Measurements from ENCODE around the gene DGLUCY. TPM values are rescaled to one million over a fixed set of nuclear protein-coding genes. Genes with fewer than 3 reads are reported as not detected.
A peak's percentile ranks its signal among the peaks of the same experiment; 100 is the strongest.

The DGLUCY gene
- polyA plus RNA-seq, 3 donors: 54.9 to 88.4 (median 66.0) TPM

DNA sequence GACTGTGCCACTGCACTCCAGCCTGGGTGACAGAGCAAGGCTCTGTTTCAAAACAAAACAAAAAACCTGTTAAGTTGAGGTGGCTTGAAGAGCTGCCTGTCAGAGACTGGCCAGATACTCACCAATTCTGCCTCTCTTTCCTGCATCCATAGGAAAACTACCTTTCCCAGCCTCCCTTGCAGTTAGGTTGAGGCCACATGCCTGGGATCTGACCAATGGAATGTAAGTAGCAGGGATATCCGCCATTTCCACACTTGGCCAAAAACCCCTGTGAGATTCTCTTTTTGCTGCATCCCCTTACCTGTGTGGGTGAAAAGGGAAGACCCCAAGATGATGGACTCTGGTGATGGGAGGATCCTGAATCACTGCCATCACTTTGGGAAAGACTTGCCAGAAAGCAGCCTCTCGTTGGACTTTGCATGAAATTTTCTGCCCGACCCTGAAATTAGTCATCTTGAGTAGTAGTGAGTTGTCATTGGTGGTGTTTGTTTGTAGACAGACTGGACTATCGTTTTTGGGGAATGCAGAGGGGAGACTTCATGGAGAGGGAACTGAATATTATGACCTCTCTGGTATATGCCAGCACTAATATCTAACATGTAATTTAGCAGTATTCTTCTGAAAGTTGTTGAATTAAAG, 116.6 kb downstream of the DGLUCY start:
- H3K4me3 ChIP-seq (replicated peaks in 1 of 3; ENCODE audit: low read depth in 2 of 3, low read length in 3 of 3): no peak overlapping the region
- no peak overlapping the region for H3K9ac ChIP-seq (ENCODE audit: insufficient read depth, low read length, poor library complexity, severe bottlenecking)
- H3K27me3 Mint-ChIP-seq (ENCODE audit: low read depth in 3 of 3): peaks cover 7 to 12% (median 11%) of the 10 kb centered on the region in 3 donors
- intact Hi-C loops (cut with micrococcal nuclease): loop anchor here in 1 of 2 donors (10.0 kb wide), 1 partner anchor 54 kb away; no protein-coding TSS in a partner anchor
- H3K4me2 ChIP-seq (replicated peaks; ENCODE audit: extremely low read depth, low read length, poor library complexity, severe bottlenecking): no peak overlapping the region
- H3K9me3 ChIP-seq (replicated peaks in 1 of 2; ENCODE audit: control insufficient read depth in 1 of 2, insufficient read depth in 1 of 2, low read length in 2 of 2): peaks cover 0 to 9% of the 10 kb centered on the region in 2 donors
- TF ChIP-seq, protein P1, sequence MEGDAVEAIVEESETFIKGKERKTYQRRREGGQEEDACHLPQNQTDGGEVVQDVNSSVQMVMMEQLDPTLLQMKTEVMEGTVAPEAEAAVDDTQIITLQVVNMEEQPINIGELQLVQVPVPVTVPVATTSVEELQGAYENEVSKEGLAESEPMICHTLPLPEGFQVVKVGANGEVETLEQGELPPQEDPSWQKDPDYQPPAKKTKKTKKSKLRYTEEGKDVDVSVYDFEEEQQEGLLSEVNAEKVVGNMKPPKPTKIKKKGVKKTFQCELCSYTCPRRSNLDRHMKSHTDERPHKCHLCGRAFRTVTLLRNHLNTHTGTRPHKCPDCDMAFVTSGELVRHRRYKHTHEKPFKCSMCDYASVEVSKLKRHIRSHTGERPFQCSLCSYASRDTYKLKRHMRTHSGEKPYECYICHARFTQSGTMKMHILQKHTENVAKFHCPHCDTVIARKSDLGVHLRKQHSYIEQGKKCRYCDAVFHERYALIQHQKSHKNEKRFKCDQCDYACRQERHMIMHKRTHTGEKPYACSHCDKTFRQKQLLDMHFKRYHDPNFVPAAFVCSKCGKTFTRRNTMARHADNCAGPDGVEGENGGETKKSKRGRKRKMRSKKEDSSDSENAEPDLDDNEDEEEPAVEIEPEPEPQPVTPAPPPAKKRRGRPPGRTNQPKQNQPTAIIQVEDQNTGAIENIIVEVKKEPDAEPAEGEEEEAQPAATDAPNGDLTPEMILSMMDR (IDR thresholded peaks at IDR 0.05): no peak
- peaks cover 6 to 16% (median 11%) of the 10 kb centered on the region in 7 donors for H3K9me3 Mint-ChIP-seq
- peaks cover 34 to 43% of the 10 kb centered on the region in 2 donors for H3K4me1 ChIP-seq (ENCODE audit: control insufficient read depth in 1 of 2, insufficient read depth in 2 of 2, low read length in 2 of 2)
- 100% methylated on average over 1 of the region's 4 CpGs for WGBS (ENCODE audit: insufficient coverage)
- peak overlapping the region in 1 of 2 donors; percentile 19 for H3K4me3 Mint-ChIP-seq
- H3K36me3 ChIP-seq (replicated peaks in 1 of 2; ENCODE audit: control insufficient read depth in 1 of 2, insufficient read depth in 2 of 2, low read length in 2 of 2): peaks cover 4 to 21% of the 10 kb centered on the region in 2 donors
- peak in 1 of 3 donors; percentile 16 for DNase-seq
- peaks cover 44 to 48% of the 10 kb centered on the region in 2 donors for H3K36me3 Mint-ChIP-seq
- H4K20me1 ChIP-seq (ENCODE audit: insufficient read depth, low read length): no peaks in the 10 kb centered on the region
- peaks cover 51% of the 10 kb centered on the region for H3K4me1 Mint-ChIP-seq
- no peaks in the 10 kb centered on the region for H3K79me2 ChIP-seq (ENCODE audit: insufficient read depth, low read length)
- H2AFZ ChIP-seq (ENCODE audit: insufficient read depth, low read depth, low read length, poor library complexity, severe bottlenecking): no peak overlapping the region
- no peaks in the 10 kb centered on the region for H3K27me3 ChIP-seq (ENCODE audit: control insufficient read depth in 2 of 2, insufficient read depth in 2 of 2, low read length in 2 of 2)
- H3K27ac ChIP-seq (ENCODE audit: low read depth in 1 of 2, low read length in 2 of 2): no peak overlapping the region
- peak overlapping the region in 1 of 7 donors; percentile 32 for H3K27ac Mint-ChIP-seq

- Histone ChIP-seq H3K79me2 (ENCODE audit: insufficient read depth, low read length) (no peaks in the 10 kb centered on the region), H3K27me3 (ENCODE audit: control insufficient read depth in 2 of 2, insufficient read depth in 2 of 2, low read length in 2 of 2) (no peaks in the 10 kb centered on the region), H3K4me3 (replicated peaks in 1 of 3; ENCODE audit: low read depth in 2 of 3, low read length in 3 of 3) (no peak overlapping the region), H3K9me3 (replicated peaks in 1 of 2; ENCODE audit: control insufficient read depth in 1 of 2, insufficient read depth in 1 of 2, low read length in 2 of 2) (peaks cover 0 to 9% of the 10 kb centered on the region in 2 donors), H3K4me2 (replicated peaks; ENCODE audit: extremely low read depth, low read length, poor library complexity, severe bottlenecking) (no peak overlapping the region), H3K4me1 (ENCODE audit: control insufficient read depth in 1 of 2, insufficient read depth in 2 of 2, low read length in 2 of 2) (peaks cover 34 to 43% of the 10 kb centered on the region in 2 donors), H4K20me1 (ENCODE audit: insufficient read depth, low read length) (no peaks in the 10 kb centered on the region), H3K9ac (ENCODE audit: insufficient read depth, low read length, poor library complexity, severe bottlenecking) (no peak overlapping the region), H3K36me3 (replicated peaks in 1 of 2; ENCODE audit: control insufficient read depth in 1 of 2, insufficient read depth in 2 of 2, low read length in 2 of 2) (peaks cover 4 to 19% of the 10 kb centered on the region in 2 donors), H3K27ac (ENCODE audit: low read depth in 1 of 2, low read length in 2 of 2) (peak overlapping the region in 1 of 2 donors; percentile 65), H2AFZ (ENCODE audit: insufficient read depth, low read depth, low read length, poor library complexity, severe bottlenecking) (no peak overlapping the region)
- H3K27ac Mint-ChIP-seq: peak overlapping the region in 1 of 7 donors; percentile 51
- peaks cover 6 to 16% (median 11%) of the 10 kb centered on the region in 7 donors for H3K9me3 Mint-ChIP-seq
- H3K4me1 Mint-ChIP-seq: peaks cover 51% of the 10 kb centered on the region
- TF ChIP-seq, protein P1 (IDR thresholded peaks at IDR 0.05): no peak
- no peak overlapping the region for H3K4me3 Mint-ChIP-seq
- H3K36me3 Mint-ChIP-seq: peaks cover 35 to 39% of the 10 kb centered on the region in 2 donors
- DNase-seq: peak in 2 of 3 donors; percentile 60 to 62
- WGBS (ENCODE audit: insufficient coverage): no CpG with 5 or more reads among the region's 3 CpGs
- intact Hi-C loops (cut with micrococcal nuclease): loop anchor here in 1 of 2 donors (10.0 kb wide), 1 partner anchor 53 kb away; no protein-coding TSS in a partner anchor
- peaks cover 7 to 16% (median 11%) of the 10 kb centered on the region in 3 donors for H3K27me3 Mint-ChIP-seq (ENCODE audit: low read depth in 3 of 3)
These were observed 117.6 kb downstream of the DGLUCY start for GRCh38 chr14:91231446-91231845.
